ENCODE measurements around the gene KRTAP5-9.

Gene KRTAP5-9

DNA sequence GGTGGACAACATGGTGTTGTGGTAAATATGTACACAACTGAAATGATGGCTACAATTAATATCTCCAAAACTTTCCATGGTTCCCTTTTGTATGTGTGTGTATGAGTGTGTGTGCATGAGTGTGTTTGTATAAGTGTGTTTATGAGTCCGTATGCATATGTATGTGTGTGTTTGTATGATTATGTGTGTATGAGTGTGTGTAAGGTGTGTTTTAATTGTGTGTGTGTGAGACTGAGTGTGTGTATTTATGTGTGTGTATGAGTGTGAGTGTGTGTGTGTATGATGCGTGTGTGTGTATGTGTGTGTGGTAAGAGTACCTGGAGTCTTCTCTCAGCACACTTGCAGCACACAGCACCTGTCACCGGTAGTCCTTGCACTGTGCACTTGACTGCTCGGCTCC lies 7.8 kb downstream of the KRTAP5-9 start:
- no peak overlapping the region for H3K4me2 ChIP-seq (ENCODE audit: insufficient read depth, low read length, poor library complexity, severe bottlenecking)
- no peak overlapping the region for H4K91ac ChIP-seq (ENCODE audit: low read depth, low read length, poor library complexity)
- no peak overlapping the region for H3K18ac ChIP-seq (ENCODE audit: low read length)
- no peak overlapping the region for H3K23ac ChIP-seq (ENCODE audit: low read depth, low read length, poor library complexity)
- no peaks in the 10 kb centered on the region for H3K4me1 ChIP-seq (ENCODE audit: control insufficient read depth in 2 of 2, insufficient read depth in 1 of 2, low read depth in 1 of 2, low read length in 2 of 2)
- no peak overlapping the region for H2BK5ac ChIP-seq (ENCODE audit: low read length)
- no peak overlapping the region for H2AK5ac ChIP-seq (ENCODE audit: low read depth, low read length)
- no peak overlapping the region for H3K27ac ChIP-seq (replicated peaks; ENCODE audit: low read length)
- no peak overlapping the region for H3K4me3 ChIP-seq (ENCODE audit: low read length in 2 of 2)
- no peaks in the 10 kb centered on the region for H3K36me3 ChIP-seq (replicated peaks in 1 of 2; ENCODE audit: control insufficient read depth in 2 of 2, insufficient read depth in 2 of 2, low read length in 2 of 2)
- H3K14ac ChIP-seq (ENCODE audit: low read length): no peak overlapping the region
- no peaks in the 10 kb centered on the region for H3K9me3 ChIP-seq (replicated peaks in 1 of 2; ENCODE audit: control insufficient read depth in 2 of 2, insufficient read depth in 1 of 2, low read depth in 1 of 2, low read length in 2 of 2)
- no peak overlapping the region for H2BK15ac ChIP-seq (ENCODE audit: low read length)
- H2BK12ac ChIP-seq (ENCODE audit: low read length): no peak overlapping the region
- 100% methylated on average over 2 of the region's 4 CpGs; no CpG with 5 or more reads in 1 of the 2 donors for WGBS, 2 donors (ENCODE audit: extremely low coverage in 2 of 2, insufficient read length in 2 of 2, insufficient replicate concordance in 1 of 2)
- no peak overlapping the region for H4K8ac ChIP-seq (ENCODE audit: low read depth, low read length)
- no peak overlapping the region for H3K4ac ChIP-seq (ENCODE audit: low read length)
- no peak overlapping the region for H2BK120ac ChIP-seq (ENCODE audit: low read depth, low read length)
- H2AFZ ChIP-seq (ENCODE audit: low read length): no peak overlapping the region
- H3K9ac ChIP-seq (ENCODE audit: low read depth, low read length, poor library complexity): no peak overlapping the region
- DNase-seq (ENCODE audit: low spot score): no peak
- H3K27me3 ChIP-seq (ENCODE audit: control insufficient read depth in 3 of 3, insufficient read depth in 3 of 3, low read depth in 1 of 3, low read length in 3 of 3): no peaks in the 10 kb centered on the region
- no peaks in the 10 kb centered on the region for H3K79me1 ChIP-seq (ENCODE audit: low read depth, low read length)

DNA sequence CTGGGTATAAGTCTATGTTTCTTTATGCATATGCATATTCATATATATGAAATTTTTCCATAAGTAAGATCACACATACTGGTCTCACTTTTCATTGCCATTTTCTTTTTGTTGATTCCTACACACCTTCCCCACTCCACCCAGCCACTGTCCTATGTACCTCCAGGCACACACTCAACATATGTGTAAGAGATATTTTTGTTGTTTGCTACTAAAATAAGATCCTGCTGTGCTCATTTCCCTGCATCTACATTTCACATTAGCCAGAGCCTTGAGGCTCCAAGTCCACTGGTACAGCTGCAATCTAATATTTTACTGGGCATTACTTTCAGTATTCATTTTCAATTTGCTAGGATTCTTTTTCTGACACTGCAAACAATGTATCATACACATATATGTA lies 9.0 kb downstream of the KRTAP5-9 start:
- Histone ChIP-seq H3K4ac (ENCODE audit: low read length) (no peak overlapping the region), H2AFZ (ENCODE audit: low read length) (no peak overlapping the region), H2BK12ac (ENCODE audit: low read length) (no peak overlapping the region), H3K9me3 (replicated peaks in 1 of 2; ENCODE audit: control insufficient read depth in 2 of 2, insufficient read depth in 1 of 2, low read depth in 1 of 2, low read length in 2 of 2) (no peaks in the 10 kb centered on the region), H2BK5ac (ENCODE audit: low read length) (no peak overlapping the region), H4K91ac (ENCODE audit: low read depth, low read length, poor library complexity) (no peak overlapping the region), H3K18ac (ENCODE audit: low read length) (no peak overlapping the region), H2AK5ac (ENCODE audit: low read depth, low read length) (no peak overlapping the region), H3K14ac (ENCODE audit: low read length) (no peak overlapping the region), H3K27ac (replicated peaks; ENCODE audit: low read length) (no peak overlapping the region), H4K8ac (ENCODE audit: low read depth, low read length) (no peak overlapping the region), H3K23ac (ENCODE audit: low read depth, low read length, poor library complexity) (no peak overlapping the region), H3K4me1 (ENCODE audit: control insufficient read depth in 2 of 2, insufficient read depth in 1 of 2, low read depth in 1 of 2, low read length in 2 of 2) (no peaks in the 10 kb centered on the region), H3K27me3 (ENCODE audit: control insufficient read depth in 3 of 3, insufficient read depth in 3 of 3, low read depth in 1 of 3, low read length in 3 of 3) (no peaks in the 10 kb centered on the region), H3K4me3 (ENCODE audit: low read length in 2 of 2) (no peak overlapping the region), H2BK15ac (ENCODE audit: low read length) (no peak overlapping the region), H3K79me1 (ENCODE audit: low read depth, low read length) (no peaks in the 10 kb centered on the region), H2BK120ac (ENCODE audit: low read depth, low read length) (no peak overlapping the region), H3K4me2 (ENCODE audit: insufficient read depth, low read length, poor library complexity, severe bottlenecking) (no peak overlapping the region), H3K36me3 (replicated peaks in 1 of 2; ENCODE audit: control insufficient read depth in 2 of 2, insufficient read depth in 2 of 2, low read length in 2 of 2) (no peaks in the 10 kb centered on the region), H3K9ac (ENCODE audit: low read depth, low read length, poor library complexity) (no peak overlapping the region)
- DNase-seq (ENCODE audit: low spot score): no peak

DNA sequence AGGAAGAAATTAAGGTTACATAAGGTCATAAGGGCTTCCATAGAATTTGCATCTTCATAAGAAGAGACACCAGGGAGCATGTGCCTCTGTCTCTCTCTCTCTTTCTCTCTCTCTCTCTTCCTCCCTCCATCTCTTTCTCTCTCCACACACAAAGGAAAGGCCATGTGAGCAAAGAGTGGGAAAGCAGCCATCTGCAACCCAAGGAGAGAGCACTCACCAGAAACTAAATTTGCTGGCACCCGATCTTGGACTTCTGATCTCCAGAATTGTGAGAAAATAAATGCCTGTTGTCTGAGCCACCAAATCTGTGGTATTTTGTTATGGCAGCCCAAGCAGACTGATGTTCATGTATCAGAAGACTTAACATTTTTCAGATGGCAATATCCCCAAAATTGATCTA lies 10.8 kb downstream of the KRTAP5-9 start:
- Histone ChIP-seq H2BK120ac (ENCODE audit: low read depth, low read length) (no peak overlapping the region), H2BK5ac (ENCODE audit: low read length) (no peak overlapping the region), H3K9me3 (replicated peaks in 1 of 2; ENCODE audit: control insufficient read depth in 2 of 2, insufficient read depth in 1 of 2, low read depth in 1 of 2, low read length in 2 of 2) (no peaks in the 10 kb centered on the region), H2AFZ (ENCODE audit: low read length) (no peak overlapping the region), H2AK5ac (ENCODE audit: low read depth, low read length) (no peak overlapping the region), H3K4me2 (ENCODE audit: insufficient read depth, low read length, poor library complexity, severe bottlenecking) (no peak overlapping the region), H3K36me3 (replicated peaks in 1 of 2; ENCODE audit: control insufficient read depth in 2 of 2, insufficient read depth in 2 of 2, low read length in 2 of 2) (no peaks in the 10 kb centered on the region), H3K4me3 (ENCODE audit: low read length in 2 of 2) (no peak overlapping the region), H2BK15ac (ENCODE audit: low read length) (no peak overlapping the region), H3K79me1 (ENCODE audit: low read depth, low read length) (no peaks in the 10 kb centered on the region), H3K27ac (replicated peaks; ENCODE audit: low read length) (no peak overlapping the region), H3K4ac (ENCODE audit: low read length) (no peak overlapping the region), H4K91ac (ENCODE audit: low read depth, low read length, poor library complexity) (no peak overlapping the region), H2BK12ac (ENCODE audit: low read length) (no peak overlapping the region), H3K4me1 (ENCODE audit: control insufficient read depth in 2 of 2, insufficient read depth in 1 of 2, low read depth in 1 of 2, low read length in 2 of 2) (no peaks in the 10 kb centered on the region), H4K8ac (ENCODE audit: low read depth, low read length) (no peak overlapping the region), H3K23ac (ENCODE audit: low read depth, low read length, poor library complexity) (no peak overlapping the region), H3K14ac (ENCODE audit: low read length) (no peak overlapping the region), H3K27me3 (ENCODE audit: control insufficient read depth in 3 of 3, insufficient read depth in 3 of 3, low read depth in 1 of 3, low read length in 3 of 3) (peaks cover 0 to 2% (median 0%) of the 10 kb centered on the region in 3 experiments), H3K18ac (ENCODE audit: low read length) (no peak overlapping the region), H3K9ac (ENCODE audit: low read depth, low read length, poor library complexity) (no peak overlapping the region)
- no peak for DNase-seq (ENCODE audit: low spot score)
- no CpG with 5 or more reads among the region's 1 CpG for WGBS, 2 donors (ENCODE audit: extremely low coverage in 2 of 2, insufficient read length in 2 of 2, insufficient replicate concordance in 1 of 2)

DNA sequence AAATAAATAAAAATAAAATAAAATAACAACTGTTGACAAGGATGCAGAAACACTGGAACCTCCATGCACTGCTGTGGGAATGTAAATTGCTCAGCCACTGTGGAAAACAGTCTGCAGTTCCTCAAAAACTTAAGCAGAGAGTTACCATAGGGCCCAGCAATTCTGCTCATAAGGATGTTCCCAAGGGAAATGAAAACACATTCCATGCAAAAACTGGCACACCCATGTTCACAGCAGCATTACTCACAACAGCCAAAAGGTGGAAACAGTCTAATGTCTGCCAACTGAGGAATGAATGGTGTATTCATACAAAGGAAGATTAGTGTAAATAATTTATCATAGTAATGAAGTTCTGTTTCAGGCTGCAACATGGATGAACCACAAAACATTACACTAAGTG lies 13.9 kb downstream of the KRTAP5-9 start:
- no peak overlapping the region for H2BK120ac ChIP-seq (ENCODE audit: low read depth, low read length)
- H3K4me2 ChIP-seq (ENCODE audit: insufficient read depth, low read length, poor library complexity, severe bottlenecking): no peak overlapping the region
- H2AFZ ChIP-seq (ENCODE audit: low read length): no peak overlapping the region
- no peak overlapping the region for H3K9ac ChIP-seq (ENCODE audit: low read depth, low read length, poor library complexity)
- H3K27ac ChIP-seq (replicated peaks; ENCODE audit: low read length): no peak overlapping the region
- no peak overlapping the region for H4K91ac ChIP-seq (ENCODE audit: low read depth, low read length, poor library complexity)
- H2BK15ac ChIP-seq (ENCODE audit: low read length): no peak overlapping the region
- no peaks in the 10 kb centered on the region for H3K79me1 ChIP-seq (ENCODE audit: low read depth, low read length)
- H4K8ac ChIP-seq (ENCODE audit: low read depth, low read length): no peak overlapping the region
- H3K4me3 ChIP-seq (ENCODE audit: low read length in 2 of 2): no peak overlapping the region
- H3K36me3 ChIP-seq (replicated peaks in 1 of 2; ENCODE audit: control insufficient read depth in 2 of 2, insufficient read depth in 2 of 2, low read length in 2 of 2): no peaks in the 10 kb centered on the region
- H3K27me3 ChIP-seq (ENCODE audit: control insufficient read depth in 3 of 3, insufficient read depth in 3 of 3, low read depth in 1 of 3, low read length in 3 of 3): peaks cover 0 to 4% (median 0%) of the 10 kb centered on the region in 3 experiments
- no peak overlapping the region for H3K18ac ChIP-seq (ENCODE audit: low read length)
- no peak overlapping the region for H2AK5ac ChIP-seq (ENCODE audit: low read depth, low read length)
- H2BK12ac ChIP-seq (ENCODE audit: low read length): no peak overlapping the region
- H3K4ac ChIP-seq (ENCODE audit: low read length): no peak overlapping the region
- H3K14ac ChIP-seq (ENCODE audit: low read length): no peak overlapping the region
- H3K23ac ChIP-seq (ENCODE audit: low read depth, low read length, poor library complexity): no peak overlapping the region
- H3K9me3 ChIP-seq (replicated peaks in 1 of 2; ENCODE audit: control insufficient read depth in 2 of 2, insufficient read depth in 1 of 2, low read depth in 1 of 2, low read length in 2 of 2): no peaks in the 10 kb centered on the region
- DNase-seq (ENCODE audit: low spot score): no peak
- no peak overlapping the region for H2BK5ac ChIP-seq (ENCODE audit: low read length)
- no peaks in the 10 kb centered on the region for H3K4me1 ChIP-seq (ENCODE audit: control insufficient read depth in 2 of 2, insufficient read depth in 1 of 2, low read depth in 1 of 2, low read length in 2 of 2)
